HepG2 (cell line): ENCODE measurements around the gene WDR70. TPM values are rescaled to one million over a fixed set of nuclear protein-coding genes. Genes with fewer than 3 reads are reported as not detected.

Experiments used
- ATAC-seq: fragments of 200-7000 bp; cut with Tn5 transposase; 3 replicates; pipeline ENCODE4 v1.9.1; 2020; ENCODE audit warnings: mild to moderate bottlenecking, moderate library complexity
- BruUV-seq: library from RNA; stranded (reverse); fragments of 400-500 nt; replicated peaks from 2 replicates; lab custom pipeline; 2021; lab: Mats Ljungman, UMichigan
- CTCF ChIA-PET: fragments of 300-600 bp; formaldehyde crosslinking; extraction: SDS; loops from one replicate; lab custom pipeline; 2021; ENCODE audit warnings: low total read pairs, inconsistent platforms, low intra/inter-chr PET ratio; lab: Yijun Ruan, JAX
- POLR2A ChIA-PET: fragments of 350-600 bp; sonication (Branson Sonifier 250); formaldehyde crosslinking; loops from one replicate; lab custom pipeline; 2020; ENCODE audit warnings: antibody characterized with exemption, inconsistent platforms; lab: Yijun Ruan, JAX
- DNase-seq: peaks from one replicate; pipeline ENCODE4 v3.0.0-alpha.2; 2015; ENCODE audit warnings: low spot score
- FAIRE-seq: peaks from 3 replicates; lab custom pipeline; 2011; peaks lifted over from hg19 to GRCh38; lab: Jason Lieb, UNC
- H2AFZ ChIP-seq: one replicate; pipeline ENCODE4 v1.6.1; 2011; ENCODE audit warnings: low read length, inconsistent platforms
- H3K27ac ChIP-seq: fragments of 300-600 bp; 3 replicates; pipeline ENCODE4 v1.8.0; 2011; ENCODE audit warnings: mixed run types, mild to moderate bottlenecking, mixed read lengths, low read length, inconsistent platforms; ENCODE audit not compliant: insufficient read depth; ENCODE audit errors: extremely low read length
- H3K27me3 ChIP-seq, 2 experiments: fragments of 200-600 bp in 1 of 2; 2 replicates in 1 of 2; 3 replicates in 1 of 2; pipeline versions ENCODE4 v1.6.0 to v1.8.0; 2011; ENCODE audit warnings: low read length in 2 of 2, mild to moderate bottlenecking in 2 of 2, moderate library complexity in 2 of 2, inconsistent platforms in 1 of 2; ENCODE audit not compliant: insufficient read depth in 2 of 2, control insufficient read depth in 1 of 2
- H3K36me3 ChIP-seq, 2 experiments: fragments of 200-600 bp in 1 of 2; replicated peaks in 1 of 2; 2 replicates in 1 of 2; 3 replicates in 1 of 2; pipeline versions ENCODE4 v1.5.1 to v1.8.0; 2011; ENCODE audit warnings: low read length in 2 of 2, inconsistent platforms in 1 of 2; ENCODE audit not compliant: insufficient read depth in 2 of 2, control insufficient read depth in 1 of 2
- H3K4me1 ChIP-seq: 2 replicates; pipeline ENCODE4 v1.5.1; 2012; ENCODE audit warnings: low read length, inconsistent platforms; ENCODE audit not compliant: insufficient read depth
- H3K4me2 ChIP-seq: 2 replicates; pipeline ENCODE4 v1.6.0; 2011; ENCODE audit warnings: low read depth, low read length, inconsistent platforms
- H3K4me3 ChIP-seq, 3 experiments: fragments of 200-600 bp in 1 of 3; sonication (generic), shearing (Covaris generic) in 1 of 3; replicated peaks in 1 of 3; 2 replicates each; pipeline ENCODE4 v1.5.1; 2011 to 2016; ENCODE audit warnings: low read length in 3 of 3, inconsistent platforms in 2 of 3, low read depth in 2 of 3, mild to moderate bottlenecking in 2 of 3, control low read depth in 1 of 3, mixed read lengths in 1 of 3; ENCODE audit not compliant: insufficient read depth in 1 of 3
- H3K79me2 ChIP-seq: one replicate; pipeline ENCODE4 v1.6.1; 2011; ENCODE audit warnings: low read length, inconsistent platforms; ENCODE audit not compliant: insufficient read depth
- H3K9ac ChIP-seq: 2 replicates; pipeline ENCODE4 v1.6.0; 2011; ENCODE audit warnings: mild to moderate bottlenecking, low read depth, low read length, inconsistent platforms; ENCODE audit not compliant: insufficient read depth
- H3K9me3 ChIP-seq: 2 replicates; pipeline ENCODE4 v1.5.1; 2012; ENCODE audit warnings: mild to moderate bottlenecking, low read length
- H4K20me1 ChIP-seq: 2 replicates; pipeline ENCODE4 v1.6.0; 2011; ENCODE audit warnings: inconsistent platforms, mild to moderate bottlenecking, low read length, moderate library complexity; ENCODE audit not compliant: insufficient read depth
- ARNTL ChIP-seq: sonication (generic); formaldehyde crosslinking; IDR thresholded peaks from 2 replicates; pipeline ENCODE4 v1.4.0; 2020; ENCODE audit warnings: mild to moderate bottlenecking, missing genetic modification reagents
- FOSL1 ChIP-seq: sonication (generic); formaldehyde crosslinking; IDR thresholded peaks from 2 replicates; pipeline ENCODE4 v1.9.0; 2021; ENCODE audit warnings: missing genetic modification reagents, borderline replicate concordance
- HDAC1 ChIP-seq: sonication (generic); formaldehyde crosslinking; IDR thresholded peaks from 2 replicates; pipeline ENCODE4 v1.5.1; 2020; ENCODE audit warnings: mild to moderate bottlenecking, missing genetic modification reagents
- HOXA7 ChIP-seq: sonication (generic); formaldehyde crosslinking; IDR thresholded peaks from 2 replicates; pipeline ENCODE4 v1.8.1; 2022; ENCODE audit warnings: mild to moderate bottlenecking, missing genetic modification reagents, moderate library complexity
- LCORL ChIP-seq, 2 experiments: fragments of 450-650 bp in 1 of 2; sonication (generic) in 1 of 2; formaldehyde crosslinking in 1 of 2; IDR thresholded peaks; 2 replicates each; pipeline versions ENCODE4 v1.5.0 to v1.6.1; 2017 to 2020; ENCODE audit warnings: antibody characterized with exemption in 1 of 2, missing genetic modification reagents in 1 of 2
- NAIF1 ChIP-seq: sonication (generic); formaldehyde crosslinking; IDR thresholded peaks from 2 replicates; pipeline ENCODE4 v1.5.0; 2020; ENCODE audit warnings: mild to moderate bottlenecking, missing genetic modification reagents, borderline replicate concordance
- ZMAT5 ChIP-seq: sonication (generic); formaldehyde crosslinking; IDR thresholded peaks from 2 replicates; pipeline ENCODE4 v1.5.0; 2020; ENCODE audit warnings: mild to moderate bottlenecking, low read depth, missing genetic modification reagents, borderline replicate concordance
- ZNF10 ChIP-seq: sonication (generic); formaldehyde crosslinking; IDR thresholded peaks from 2 replicates; pipeline ENCODE4 v1.4.0; 2020; ENCODE audit warnings: mild to moderate bottlenecking, low read depth, missing genetic modification reagents, borderline replicate concordance
- ZNF274 ChIP-seq: sonication (generic); formaldehyde crosslinking; IDR thresholded peaks from 2 replicates; pipeline ENCODE4 v1.5.1; 2020; ENCODE audit warnings: mild to moderate bottlenecking, missing genetic modification reagents
- ZNF709 ChIP-seq: sonication (generic); formaldehyde crosslinking; IDR thresholded peaks from 2 replicates; pipeline ENCODE4 v1.5.0; 2020; ENCODE audit warnings: mild to moderate bottlenecking, missing genetic modification reagents
- WGBS: methylation state at CpG from one replicate; pipeline ENCODE4 v1.1.6; 2017; ENCODE audit warnings: low lambda C conversion rate; 5-methylcytosine and 5-hydroxymethylcytosine counted together
- in situ Hi-C: cut with HindIII; loops from 2 replicates; pipeline ENCODE4 v1.10.0; 2017; ENCODE audit warnings: low pct_unique_long_range_greater_than_20kb; ENCODE audit not compliant: extremely low pct_ligation_motif_present
- intact Hi-C: fragments of 100-400 bp; cut with micrococcal nuclease; formaldehyde crosslinking; loops from one replicate; pipeline ENCODE4 v1.10.0; 2022; ENCODE audit not compliant: unreplicated experiment
- polyA plus RNA-seq, 8 experiments: library from polyadenylated mRNA; depleted of rRNA in 3 of 8; stranded (reverse) in 7 of 8; unstranded in 1 of 8; fragments of >200 nt; fragmentation: Illumina TruSeq in 4 of 8; extraction: Trizol in 4 of 8; gene quantifications; 2 replicates each; pipeline versions ENCODE4 v1.2.1 to v1.2.3, GENCODE V29; 2011 to 2016; ENCODE audit warnings: low read depth in 4 of 8, missing spikeins in 1 of 8, mixed read lengths in 1 of 8; ENCODE audit not compliant: insufficient read depth in 1 of 8
- total RNA-seq, 5 experiments: library from RNA; depleted of rRNA; stranded (reverse); fragments of >200 nt; fragmentation: Illumina TruSeq; extraction: Trizol; gene quantifications; 2 replicates each; pipeline ENCODE4 v1.2.3, GENCODE V29; 2016; ENCODE audit warnings: low read depth in 1 of 5
- TF ChIP-seq, protein P1 (sequence below): sonication (generic); formaldehyde crosslinking; IDR thresholded peaks from 2 replicates; pipeline ENCODE4 v1.8.1; 2023; ENCODE audit warnings: missing genetic modification reagents, inconsistent platforms, borderline replicate concordance
- TF ChIP-seq, protein P2 (sequence below): sonication (generic); formaldehyde crosslinking; IDR thresholded peaks from 2 replicates; pipeline ENCODE4 v1.8.0; 2022; ENCODE audit warnings: missing genetic modification reagents, mild to moderate bottlenecking, inconsistent platforms, borderline replicate concordance

The WDR70 gene
- total and polyA plus RNA-seq, 2 of the 13 experiments (the other 11 are each of a cell fraction or from before 2014, with no cell fraction given): 14.6 to 30.6 TPM

DNA sequence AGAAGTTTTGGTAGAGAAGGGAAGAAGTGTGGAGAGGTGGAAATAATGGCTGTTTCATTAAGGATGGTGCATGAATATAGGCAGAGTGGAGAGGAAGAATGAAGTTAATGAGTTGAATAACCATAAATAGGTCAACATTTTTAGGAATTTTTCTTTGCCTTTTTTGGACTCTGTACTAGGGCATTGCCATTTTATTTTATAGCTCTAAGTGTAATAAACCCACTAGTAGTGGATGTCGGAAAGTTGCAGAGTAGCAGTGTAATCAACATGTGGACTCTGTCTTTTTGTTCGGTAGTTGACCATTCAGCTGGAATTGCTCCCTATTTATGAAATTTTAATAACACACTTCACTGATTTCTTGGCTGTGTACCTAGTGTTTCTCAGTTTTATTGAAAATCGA is 199.1 kb downstream of the WDR70 start:
- peaks cover 17% of the 10 kb centered on the region for H3K4me1 ChIP-seq
- H4K20me1 ChIP-seq: no peaks in the 10 kb centered on the region
- H3K79me2 ChIP-seq: no peaks in the 10 kb centered on the region
- WGBS: 90% methylated on average over 3 of the region's 3 CpGs
- no peak overlapping the region for H2AFZ ChIP-seq
- intact Hi-C loops (no loop called here), in situ Hi-C loops (no loop called here)
- CTCF ChIA-PET: no interaction called here
- H3K4me2 ChIP-seq: no peak overlapping the region
- no TSS peak for BruUV-seq
- POLR2A ChIA-PET: no interaction called here
- no peaks in the 10 kb centered on the region for H3K27me3 ChIP-seq
- no peak for FAIRE-seq
- no peaks in the 10 kb centered on the region for H3K9me3 ChIP-seq
- no peak overlapping the region for H3K4me3 ChIP-seq
- no peak overlapping the region for H3K9ac ChIP-seq
- DNase-seq: no peak
- no peak overlapping the region for H3K27ac ChIP-seq
- no peak for ATAC-seq
- TF ChIP-seq, protein P1, sequence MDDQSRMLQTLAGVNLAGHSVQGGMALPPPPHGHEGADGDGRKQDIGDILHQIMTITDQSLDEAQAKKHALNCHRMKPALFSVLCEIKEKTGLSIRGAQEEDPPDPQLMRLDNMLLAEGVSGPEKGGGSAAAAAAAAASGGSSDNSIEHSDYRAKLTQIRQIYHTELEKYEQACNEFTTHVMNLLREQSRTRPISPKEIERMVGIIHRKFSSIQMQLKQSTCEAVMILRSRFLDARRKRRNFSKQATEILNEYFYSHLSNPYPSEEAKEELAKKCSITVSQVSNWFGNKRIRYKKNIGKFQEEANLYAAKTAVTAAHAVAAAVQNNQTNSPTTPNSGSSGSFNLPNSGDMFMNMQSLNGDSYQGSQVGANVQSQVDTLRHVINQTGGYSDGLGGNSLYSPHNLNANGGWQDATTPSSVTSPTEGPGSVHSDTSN: no peak
- TF ChIP-seq NAIF1 (CRISPR knock-in tag): no peak
- no peak for TF ChIP-seq ZNF709 (CRISPR knock-in tag)
- no peak for TF ChIP-seq HOXA7 (CRISPR knock-in tag)
- TF ChIP-seq ZMAT5: no peak
- no peak for TF ChIP-seq FOSL1 (CRISPR knock-in tag)
- no peak for TF ChIP-seq HDAC1
- TF ChIP-seq ARNTL (CRISPR knock-in tag): no peak
- no peak for TF ChIP-seq ZNF274 (CRISPR knock-in tag)
- TF ChIP-seq, protein P2, sequence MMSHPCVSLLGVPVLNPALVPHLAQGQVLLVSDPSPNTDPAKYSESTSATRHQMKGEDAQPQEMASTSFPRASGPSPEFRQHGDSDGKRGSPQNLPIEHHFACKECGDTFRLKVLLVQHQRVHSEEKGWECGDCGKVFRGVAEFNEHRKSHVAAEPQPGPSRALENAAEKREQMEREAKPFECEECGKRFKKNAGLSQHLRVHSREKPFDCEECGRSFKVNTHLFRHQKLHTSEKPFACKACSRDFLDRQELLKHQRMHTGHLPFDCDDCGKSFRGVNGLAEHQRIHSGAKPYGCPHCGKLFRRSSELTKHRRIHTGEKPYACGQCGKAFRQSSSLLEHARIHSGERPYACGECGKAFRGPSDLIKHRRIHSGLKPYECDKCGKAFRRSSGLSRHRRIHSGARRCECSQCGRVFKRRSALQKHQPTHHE (CRISPR knock-in tag): no peak
- no peak for TF ChIP-seq LCORL (IDR thresholded peaks at IDR 0.05)
- no peak for TF ChIP-seq LCORL (CRISPR knock-in tag; IDR thresholded peaks at IDR 0.05)
- TF ChIP-seq ZNF10: no peak
- no peaks in the 10 kb centered on the region for H3K36me3 ChIP-seq
